ENCODE data around the gene C1orf21. TPM values are rescaled to one million over a fixed set of nuclear protein-coding genes. Genes with fewer than 3 reads are reported as not detected.

Gene C1orf21
- total and polyA plus RNA-seq, 2 of the 4 experiments (the other 2 are of a cell fraction): 6.4 to 9.9 TPM

DNA sequence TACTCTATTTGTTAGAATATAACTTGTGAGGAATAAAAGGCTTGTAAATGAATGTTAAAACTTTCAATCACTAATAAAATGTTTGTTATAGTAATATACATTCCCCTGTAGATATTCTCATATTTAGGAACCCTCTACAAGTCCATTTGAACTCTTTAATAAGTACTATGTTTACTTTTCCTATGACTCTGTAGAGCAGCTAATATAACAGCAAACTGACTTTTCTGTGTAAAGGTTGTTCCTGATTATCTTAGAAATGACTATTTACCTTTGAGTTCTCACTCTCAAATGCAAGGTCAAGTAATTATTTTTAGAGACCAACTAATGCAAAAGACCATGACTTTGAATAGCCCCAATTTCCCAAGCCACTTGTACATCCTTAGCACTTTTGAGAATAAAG lies 130.3 kb downstream of the C1orf21 start:
- DNase-seq: no peak
- Histone ChIP-seq H4K91ac (ENCODE audit: insufficient read depth, low read depth, low read length) (no peak overlapping the region), H3K4me1 (ENCODE audit: control insufficient read depth, insufficient read depth, low read length) (no peaks in the 10 kb centered on the region), H3K14ac (replicated peaks; ENCODE audit: low read depth, low read length) (no peak overlapping the region), H4K8ac (ENCODE audit: low read depth in 2 of 2, low read length in 2 of 2) (no peak overlapping the region), H2AFZ (replicated peaks; ENCODE audit: low read length, poor library complexity) (no peak overlapping the region), H3K23ac (ENCODE audit: low read depth, low read length) (no peak overlapping the region), H2AK5ac (ENCODE audit: low read depth, low read length) (no peak overlapping the region), H2BK120ac (ENCODE audit: low read depth, low read length) (no peak overlapping the region), H3K4me3 (ENCODE audit: insufficient read depth, low read depth, low read length) (no peak overlapping the region), H3K9me1 (ENCODE audit: insufficient read depth, low read length) (no peaks in the 10 kb centered on the region), H3K27ac (ENCODE audit: insufficient read depth, low read length) (no peak overlapping the region), H2AK9ac (replicated peaks; ENCODE audit: low read depth, low read length, poor library complexity) (no peak overlapping the region), H3K79me1 (ENCODE audit: low read depth in 1 of 2, low read length in 2 of 2) (no peaks in the 10 kb centered on the region), H3K9ac (ENCODE audit: low read depth, low read length) (no peak overlapping the region), H3K36me3 (ENCODE audit: control insufficient read depth, insufficient read depth, low read length) (no peaks in the 10 kb centered on the region), H3K27me3 (ENCODE audit: control insufficient read depth, insufficient read depth, low read length) (no peaks in the 10 kb centered on the region), H2BK20ac (ENCODE audit: low read depth, low read length) (no peak overlapping the region), H2BK15ac (ENCODE audit: low read depth, low read length) (no peak overlapping the region), H3K4me2 (ENCODE audit: low read depth, low read length) (no peak overlapping the region), H3K56ac (ENCODE audit: extremely low read depth, insufficient read depth, low read length) (no peak overlapping the region), H3K9me3 (ENCODE audit: control insufficient read depth, insufficient read depth, low read length) (no peaks in the 10 kb centered on the region), H4K20me1 (ENCODE audit: insufficient read depth, low read length) (no peaks in the 10 kb centered on the region), H3K18ac (ENCODE audit: low read depth, low read length) (no peak overlapping the region), H2BK5ac (ENCODE audit: low read depth, low read length, poor library complexity, severe bottlenecking) (no peak overlapping the region), H3K4ac (ENCODE audit: low read depth, low read length) (no peak overlapping the region), H4K5ac (ENCODE audit: low read depth, low read length) (no peak overlapping the region)
- no peak for ATAC-seq (ENCODE audit: low read depth)
- no TSS peak for BruUV-seq (replicated peaks)
- in situ Hi-C loops (cut with MboI; ENCODE audit: low sequenced_read_pairs): no loop called here
- dilution Hi-C loops (cut with HindIII; ENCODE audit: low sequenced_read_pairs, unreplicated experiment): no loop called here
- TF ChIP-seq RCOR1 (IDR thresholded peaks at IDR 0.05; ENCODE audit: insufficient replicate concordance, low read length) (no peak), MXI1 (IDR thresholded peaks at IDR 0.05; ENCODE audit: borderline replicate concordance, low read depth, low read length) (no peak), RFX5 (IDR thresholded peaks at IDR 0.05; ENCODE audit: low read depth, low read length) (no peak), MAFK (IDR thresholded peaks at IDR 0.05; ENCODE audit: low read depth, low read length) (no peak), SMC3 (IDR thresholded peaks at IDR 0.05; ENCODE audit: low read depth, low read length) (no peak), MAZ (IDR thresholded peaks at IDR 0.05; ENCODE audit: borderline replicate concordance, low read depth, low read length) (no peak), CHD1 (IDR thresholded peaks at IDR 0.05; ENCODE audit: low read depth, low read length) (no peak), POLR2A (IDR thresholded peaks at IDR 0.05; ENCODE audit: low read depth, low read length) (no peak), NFE2L2 (IDR thresholded peaks at IDR 0.05; ENCODE audit: low read depth, low read length) (no peak), CEBPB (IDR thresholded peaks at IDR 0.05; ENCODE audit: low read depth, low read length) (no peak), BHLHE40 (IDR thresholded peaks at IDR 0.05; ENCODE audit: low read depth, low read length) (no peak), RAD21 (IDR thresholded peaks at IDR 0.05; ENCODE audit: low read length) (no peak), FOS (IDR thresholded peaks at IDR 0.05; ENCODE audit: low read depth, low read length) (no peak)
- TF ChIP-seq, protein P1, sequence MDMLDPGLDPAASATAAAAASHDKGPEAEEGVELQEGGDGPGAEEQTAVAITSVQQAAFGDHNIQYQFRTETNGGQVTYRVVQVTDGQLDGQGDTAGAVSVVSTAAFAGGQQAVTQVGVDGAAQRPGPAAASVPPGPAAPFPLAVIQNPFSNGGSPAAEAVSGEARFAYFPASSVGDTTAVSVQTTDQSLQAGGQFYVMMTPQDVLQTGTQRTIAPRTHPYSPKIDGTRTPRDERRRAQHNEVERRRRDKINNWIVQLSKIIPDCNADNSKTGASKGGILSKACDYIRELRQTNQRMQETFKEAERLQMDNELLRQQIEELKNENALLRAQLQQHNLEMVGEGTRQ (IDR thresholded peaks at IDR 0.05; ENCODE audit: low read depth, low read length): no peak
- TF ChIP-seq, protein P2, sequence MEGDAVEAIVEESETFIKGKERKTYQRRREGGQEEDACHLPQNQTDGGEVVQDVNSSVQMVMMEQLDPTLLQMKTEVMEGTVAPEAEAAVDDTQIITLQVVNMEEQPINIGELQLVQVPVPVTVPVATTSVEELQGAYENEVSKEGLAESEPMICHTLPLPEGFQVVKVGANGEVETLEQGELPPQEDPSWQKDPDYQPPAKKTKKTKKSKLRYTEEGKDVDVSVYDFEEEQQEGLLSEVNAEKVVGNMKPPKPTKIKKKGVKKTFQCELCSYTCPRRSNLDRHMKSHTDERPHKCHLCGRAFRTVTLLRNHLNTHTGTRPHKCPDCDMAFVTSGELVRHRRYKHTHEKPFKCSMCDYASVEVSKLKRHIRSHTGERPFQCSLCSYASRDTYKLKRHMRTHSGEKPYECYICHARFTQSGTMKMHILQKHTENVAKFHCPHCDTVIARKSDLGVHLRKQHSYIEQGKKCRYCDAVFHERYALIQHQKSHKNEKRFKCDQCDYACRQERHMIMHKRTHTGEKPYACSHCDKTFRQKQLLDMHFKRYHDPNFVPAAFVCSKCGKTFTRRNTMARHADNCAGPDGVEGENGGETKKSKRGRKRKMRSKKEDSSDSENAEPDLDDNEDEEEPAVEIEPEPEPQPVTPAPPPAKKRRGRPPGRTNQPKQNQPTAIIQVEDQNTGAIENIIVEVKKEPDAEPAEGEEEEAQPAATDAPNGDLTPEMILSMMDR (conservative IDR thresholded peaks at IDR 0.05; ENCODE audit: low read depth, low read length): no peak
- TF ChIP-seq, protein P3, sequence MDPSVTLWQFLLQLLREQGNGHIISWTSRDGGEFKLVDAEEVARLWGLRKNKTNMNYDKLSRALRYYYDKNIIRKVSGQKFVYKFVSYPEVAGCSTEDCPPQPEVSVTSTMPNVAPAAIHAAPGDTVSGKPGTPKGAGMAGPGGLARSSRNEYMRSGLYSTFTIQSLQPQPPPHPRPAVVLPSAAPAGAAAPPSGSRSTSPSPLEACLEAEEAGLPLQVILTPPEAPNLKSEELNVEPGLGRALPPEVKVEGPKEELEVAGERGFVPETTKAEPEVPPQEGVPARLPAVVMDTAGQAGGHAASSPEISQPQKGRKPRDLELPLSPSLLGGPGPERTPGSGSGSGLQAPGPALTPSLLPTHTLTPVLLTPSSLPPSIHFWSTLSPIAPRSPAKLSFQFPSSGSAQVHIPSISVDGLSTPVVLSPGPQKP (IDR thresholded peaks at IDR 0.05; ENCODE audit: borderline replicate concordance, low read depth, low read length): no peak
- ChIA-PET POLR2A (ENCODE audit: unreplicated experiment) (no interaction called here), CTCF (interaction anchor here (0.8 kb wide), 1 partner anchor 219 kb away, joined by 3 read pairs; no protein-coding TSS in a partner anchor)
- intact Hi-C loops (cut with micrococcal nuclease): no loop called here
